Muscle layer of colon (tissue), 2 donors: ENCODE measurements around the gene ACADVL.

Experiments
- H3K27ac ChIP-seq: one replicate; pipeline ENCODE4 v1.7.0; 2013; ENCODE audit warnings: low read depth, mild to moderate bottlenecking, low read length, moderate library complexity
- H3K27me3 ChIP-seq, 2 donors: one replicate each; pipeline ENCODE4 v1.7.0; 2013; ENCODE audit warnings: low read length in 2 of 2, mild to moderate bottlenecking in 2 of 2; ENCODE audit not compliant: insufficient read depth in 2 of 2, control insufficient read depth in 1 of 2
- H3K36me3 ChIP-seq: one replicate; pipeline ENCODE4 v1.7.0; 2013; ENCODE audit warnings: mild to moderate bottlenecking, low read length; ENCODE audit not compliant: insufficient read depth
- H3K4me1 ChIP-seq: one replicate; pipeline ENCODE4 v1.7.0; 2013; ENCODE audit warnings: mild to moderate bottlenecking, low read length; ENCODE audit not compliant: insufficient read depth
- H3K4me3 ChIP-seq, 2 donors: one replicate each; pipeline ENCODE4 v1.7.0; 2013; ENCODE audit warnings: low read length in 2 of 2, low read depth in 1 of 2, mild to moderate bottlenecking in 1 of 2, moderate library complexity in 1 of 2
- H3K9ac ChIP-seq: one replicate; pipeline ENCODE4 v1.7.0; 2013; ENCODE audit warnings: low read length
- H3K9me3 ChIP-seq: one replicate; pipeline ENCODE4 v1.7.0; 2013; ENCODE audit warnings: mild to moderate bottlenecking, low read length
- donor health status: abdominal sarcoma.
- donor health status: Adenocarcinoma of cecum.

Gene ACADVL

DNA sequence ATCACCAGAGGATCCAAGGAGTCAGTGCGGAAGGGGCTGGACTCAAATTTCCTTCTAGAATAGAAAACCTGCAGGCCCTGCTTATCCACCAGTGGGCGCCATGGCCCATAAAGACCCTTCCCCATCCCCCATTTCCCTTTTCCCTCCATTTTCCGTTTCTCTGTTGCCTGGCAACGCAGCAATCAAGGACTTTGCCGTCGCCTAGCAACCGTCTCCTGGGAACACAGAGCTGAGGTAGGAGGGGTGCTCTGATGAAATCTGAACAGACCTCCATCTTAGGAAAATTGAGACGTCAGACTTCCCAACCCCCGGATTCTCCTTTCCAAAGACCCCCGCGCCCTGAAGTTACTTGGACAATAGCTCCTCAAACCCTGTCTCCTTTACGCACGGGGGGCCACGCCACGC lies 5.8 kb upstream of the ACADVL start:
- Histone ChIP-seq H3K36me3 (no peaks in the 10 kb centered on the region), H3K4me1 (peaks cover 45% of the 10 kb centered on the region), H3K27ac (no peak overlapping the region), H3K4me3 (peak overlapping the region; percentile 39 to 85), H3K27me3 (no peaks in the 10 kb centered on the region), H3K9me3 (no peaks in the 10 kb centered on the region), H3K9ac (no peak overlapping the region)

DNA sequence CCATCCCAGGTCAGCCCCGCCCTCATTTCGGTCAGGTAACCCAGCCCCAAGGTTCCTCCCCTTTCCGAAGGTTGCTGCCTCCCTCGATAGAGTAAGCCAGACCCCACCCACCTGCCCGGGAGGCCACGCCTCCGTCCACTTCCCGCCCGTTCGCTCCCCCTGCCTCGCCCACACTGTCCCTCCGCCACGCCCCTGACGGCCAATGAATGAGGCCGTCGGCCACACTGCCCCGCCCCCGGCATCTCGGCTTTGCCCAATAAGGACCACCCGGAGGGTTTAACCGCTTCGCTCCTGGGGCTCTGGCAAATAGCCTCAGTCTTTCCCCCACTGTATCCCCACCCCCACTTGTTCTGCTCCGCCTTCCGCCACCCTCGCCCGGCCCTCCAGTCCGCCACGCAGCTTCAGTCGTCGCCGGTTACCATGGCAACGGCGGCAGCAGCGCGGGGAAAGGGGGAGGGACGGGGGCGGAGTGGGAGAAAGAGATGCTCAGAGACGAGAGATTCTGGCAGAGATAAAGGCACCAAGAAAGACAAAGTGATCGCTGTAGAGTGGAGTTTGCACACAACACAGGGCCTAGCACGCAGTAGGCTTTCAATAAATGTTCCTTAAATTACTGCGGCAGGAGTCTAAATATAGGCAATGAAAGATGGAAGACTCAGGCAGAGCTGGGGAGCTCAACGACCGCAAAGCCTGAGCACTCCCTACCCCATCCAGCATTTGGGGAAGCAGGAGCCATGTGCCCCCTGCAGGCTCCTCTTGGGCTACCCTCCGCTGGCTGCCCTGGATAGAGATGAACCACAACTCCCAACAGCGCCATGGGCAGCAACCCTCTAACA lies 5.2 kb upstream of the ACADVL start:
- peaks cover 52% of the 10 kb centered on the region for H3K4me1 ChIP-seq
- H3K27ac ChIP-seq = peak overlapping the region; percentile 90
- no peaks in the 10 kb centered on the region for H3K36me3 ChIP-seq
- no peaks in the 10 kb centered on the region for H3K9me3 ChIP-seq
- no peak overlapping the region for H3K9ac ChIP-seq
- no peaks in the 10 kb centered on the region for H3K27me3 ChIP-seq
- peak overlapping the region; percentile 39 to 85 for H3K4me3 ChIP-seq

DNA sequence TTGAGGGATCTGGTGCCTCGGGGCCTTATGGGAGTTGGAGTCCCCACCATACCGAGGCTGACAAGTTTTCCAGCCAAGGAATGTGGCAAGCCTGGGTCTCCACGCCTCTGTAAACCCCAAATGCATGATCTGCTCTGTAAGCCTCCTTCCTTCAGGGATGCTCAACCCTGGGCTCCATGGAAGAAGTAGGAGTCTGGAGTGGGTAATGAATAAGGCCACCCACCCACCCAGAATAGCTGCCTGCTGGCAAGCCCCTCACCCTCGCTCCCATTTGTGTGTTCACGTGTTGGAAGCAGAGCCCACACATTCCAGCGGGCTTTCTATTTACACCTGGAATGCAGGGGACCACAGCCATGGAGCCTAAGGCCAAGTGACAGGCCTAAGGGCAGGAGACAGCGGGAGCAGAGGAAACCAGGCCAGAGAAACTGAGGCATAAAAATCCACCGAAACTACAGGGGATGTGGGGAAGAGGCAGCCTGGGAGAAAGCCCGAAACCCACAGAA lies 4.6 kb upstream of the ACADVL start:
- no peaks in the 10 kb centered on the region for H3K27me3 ChIP-seq
- peaks cover 53% of the 10 kb centered on the region for H3K4me1 ChIP-seq
- no peaks in the 10 kb centered on the region for H3K36me3 ChIP-seq
- H3K9me3 ChIP-seq = no peaks in the 10 kb centered on the region
- H3K4me3 ChIP-seq = peak overlapping the region in 1 of 2 donors; percentile 85
- H3K27ac ChIP-seq = peak overlapping the region; percentile 50
- H3K9ac ChIP-seq = no peak overlapping the region

DNA sequence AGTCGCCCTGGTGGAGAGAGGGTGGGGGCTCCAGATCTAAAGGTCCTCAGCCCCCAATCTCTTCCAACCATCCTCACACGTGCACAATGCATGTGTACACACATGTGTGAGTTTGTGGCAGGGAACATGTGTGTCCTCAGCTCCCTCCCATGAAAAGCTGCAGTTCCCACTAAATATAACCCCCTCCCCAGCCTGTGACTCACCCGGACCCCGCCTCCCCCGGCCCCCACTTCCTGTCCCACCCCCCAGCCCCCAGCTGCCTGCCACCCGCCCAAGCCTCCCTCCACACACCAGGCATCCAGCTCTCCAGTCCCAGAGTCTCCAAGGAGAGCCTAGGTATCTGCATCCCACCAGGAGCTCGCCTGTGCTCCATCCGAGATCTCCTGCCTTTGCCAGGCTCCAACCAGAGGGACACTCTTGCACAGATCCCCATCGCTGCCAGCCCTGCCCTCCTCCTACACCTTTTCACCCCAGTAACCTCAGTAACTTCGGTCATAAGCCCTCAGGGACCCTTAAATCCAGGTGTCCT lies 4.0 kb upstream of the ACADVL start:
- peaks cover 58% of the 10 kb centered on the region for H3K4me1 ChIP-seq
- H3K36me3 ChIP-seq = no peaks in the 10 kb centered on the region
- no peaks in the 10 kb centered on the region for H3K9me3 ChIP-seq
- peak overlapping the region; percentile 61 for H3K9ac ChIP-seq
- H3K27ac ChIP-seq = peak overlapping the region; percentile 61
- H3K27me3 ChIP-seq = no peaks in the 10 kb centered on the region
- peak overlapping the region in 1 of 2 donors; percentile 85 for H3K4me3 ChIP-seq

DNA sequence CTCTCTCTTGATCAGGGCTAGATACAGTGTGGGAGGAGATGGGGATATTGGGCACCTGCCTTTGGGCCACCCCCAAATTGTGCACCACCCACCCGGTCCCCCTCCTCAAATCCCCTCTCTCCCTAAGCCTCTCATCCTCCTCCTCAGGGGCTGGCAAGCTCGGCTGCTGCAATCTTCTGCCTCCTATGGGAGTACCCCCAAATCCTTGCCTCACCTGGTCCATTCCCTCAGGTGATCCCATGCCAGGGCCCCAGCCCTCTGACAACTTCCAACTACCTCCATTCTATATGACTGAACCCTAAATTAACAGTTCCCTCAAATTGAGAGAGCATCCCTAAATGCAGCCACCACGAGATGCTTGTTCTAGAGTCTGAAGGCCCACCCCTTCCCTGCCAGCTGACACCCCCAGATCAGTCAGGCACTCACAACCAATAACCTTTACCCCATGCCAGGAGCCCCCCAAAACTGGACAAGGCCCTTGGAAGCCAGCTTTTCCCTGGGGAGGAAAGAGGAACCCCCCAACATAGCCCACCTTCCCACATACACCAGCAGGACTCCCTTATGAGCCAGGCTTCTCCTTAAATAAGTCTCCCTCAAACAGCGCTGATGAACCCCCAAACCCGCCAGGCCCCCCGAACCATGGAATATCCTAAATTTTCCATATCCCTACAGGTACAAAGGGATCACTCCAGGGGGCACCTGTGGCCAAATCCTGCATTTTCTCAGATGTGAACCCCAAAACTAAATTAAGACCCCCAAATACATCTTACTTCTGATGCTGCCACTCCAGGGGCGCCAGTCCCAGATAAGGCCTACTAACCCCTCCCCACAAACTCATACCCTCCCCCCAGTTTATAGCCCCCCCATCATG lies 3.3 kb upstream of the ACADVL start:
- peak overlapping the region; percentile 83 for H3K27ac ChIP-seq
- peak overlapping the region; percentile 61 for H3K9ac ChIP-seq
- H3K9me3 ChIP-seq = no peaks in the 10 kb centered on the region
- no peaks in the 10 kb centered on the region for H3K27me3 ChIP-seq
- peaks cover 6% of the 10 kb centered on the region for H3K36me3 ChIP-seq
- peak overlapping the region; percentile 53 to 66 for H3K4me3 ChIP-seq
- peaks cover 65% of the 10 kb centered on the region for H3K4me1 ChIP-seq

DNA sequence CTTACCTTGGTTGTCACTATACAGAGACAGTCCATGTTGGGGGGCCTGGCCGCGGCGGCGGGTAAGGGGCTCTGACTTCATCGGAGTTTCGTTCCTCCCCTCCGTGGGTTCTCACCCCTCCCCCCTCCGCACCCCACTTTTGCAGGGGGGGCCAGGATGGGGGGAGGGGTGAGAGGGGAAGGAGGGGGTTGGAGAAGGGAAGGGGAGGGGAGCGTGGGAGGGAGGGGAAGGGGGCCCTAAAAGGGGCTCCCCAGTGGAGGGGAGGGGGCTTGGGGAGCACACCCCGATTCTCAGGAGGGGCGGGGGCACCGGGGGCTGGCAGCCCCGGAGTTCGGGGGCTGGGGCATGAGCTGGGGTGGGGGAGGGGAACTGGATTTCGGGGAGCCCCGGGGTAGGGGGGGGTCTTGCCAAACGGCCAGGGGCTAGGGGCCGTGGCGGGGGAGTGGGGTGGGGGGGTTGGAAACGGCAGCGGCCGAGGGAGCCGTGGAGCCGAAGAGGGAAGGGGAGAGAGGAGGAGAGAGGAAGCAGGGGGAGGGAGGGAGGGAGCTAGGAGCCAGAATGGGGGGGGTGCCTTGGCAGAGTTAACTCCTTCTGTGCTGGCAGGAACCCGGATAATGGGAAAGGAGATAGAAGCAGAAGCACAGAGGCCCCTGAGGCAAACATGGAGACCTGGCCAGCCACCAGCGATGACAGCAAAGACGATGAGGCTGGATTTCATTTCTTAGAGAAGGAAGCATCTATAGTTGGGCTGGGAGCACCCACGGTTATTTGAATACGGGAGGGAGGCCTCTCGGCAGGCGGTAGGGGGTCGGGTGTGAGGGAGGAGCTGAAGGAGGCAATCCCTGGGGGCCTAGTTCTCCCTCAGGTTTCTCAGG lies 2.4 kb upstream of the ACADVL start:
- Histone ChIP-seq H3K4me1 (peaks cover 60% of the 10 kb centered on the region), H3K9me3 (no peaks in the 10 kb centered on the region), H3K4me3 (peak overlapping the region; percentile 66 to 79), H3K9ac (peak overlapping the region; percentile 86), H3K27ac (peak overlapping the region; percentile 83), H3K27me3 (no peaks in the 10 kb centered on the region), H3K36me3 (peaks cover 10% of the 10 kb centered on the region)

DNA sequence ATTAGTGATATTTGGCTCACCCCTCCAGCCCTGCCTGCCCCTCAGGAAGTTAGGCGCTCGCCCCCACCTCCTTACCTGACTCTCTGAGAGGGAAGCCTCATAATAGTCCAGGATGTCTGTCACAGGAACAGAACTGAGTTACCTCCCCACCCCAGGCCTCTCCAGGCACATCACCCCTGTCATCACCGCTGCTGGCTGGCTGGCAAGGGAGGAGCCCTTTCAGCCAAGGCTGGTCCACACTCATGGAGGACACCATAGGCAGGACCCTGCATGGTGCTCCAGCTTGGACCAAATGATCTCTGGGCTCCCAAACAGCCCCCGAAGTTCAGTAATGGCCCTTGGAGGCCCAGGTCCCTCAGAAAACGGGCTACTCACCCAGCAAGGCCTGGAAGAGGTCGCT lies 1.6 kb upstream of the ACADVL start:
- no peaks in the 10 kb centered on the region for H3K27me3 ChIP-seq
- peak overlapping the region; percentile 86 for H3K9ac ChIP-seq
- peaks cover 18% of the 10 kb centered on the region for H3K36me3 ChIP-seq
- peak overlapping the region in 1 of 2 donors; percentile 79 for H3K4me3 ChIP-seq
- H3K9me3 ChIP-seq = no peaks in the 10 kb centered on the region
- peaks cover 58% of the 10 kb centered on the region for H3K4me1 ChIP-seq
- H3K27ac ChIP-seq = peak overlapping the region; percentile 77

DNA sequence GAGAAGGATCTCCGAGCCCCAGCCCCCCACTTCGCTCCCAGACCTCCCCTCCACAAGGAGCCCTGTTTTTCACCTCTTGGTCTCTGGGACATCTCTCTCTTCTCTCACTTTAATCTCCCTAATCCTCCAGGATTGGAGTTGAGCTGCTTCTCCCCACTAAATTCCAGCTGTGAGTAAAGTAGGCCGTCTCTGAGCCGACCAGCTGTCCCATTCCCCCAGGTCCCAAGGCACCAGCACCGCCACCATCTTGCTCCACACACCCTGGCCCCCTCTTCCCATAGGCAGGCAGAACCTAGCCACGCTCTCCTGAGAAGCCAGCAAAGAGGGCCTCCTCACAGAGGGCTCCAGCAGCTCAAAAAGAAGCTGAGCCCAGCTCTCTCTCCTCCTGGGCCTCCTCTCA lies 980 bp upstream of the ACADVL start:
- Histone ChIP-seq H3K27ac (peak overlapping the region; percentile 95), H3K9ac (peak overlapping the region; percentile 88), H3K27me3 (no peaks in the 10 kb centered on the region), H3K9me3 (no peaks in the 10 kb centered on the region), H3K4me1 (peaks cover 53% of the 10 kb centered on the region), H3K36me3 (peaks cover 24% of the 10 kb centered on the region), H3K4me3 (peak overlapping the region in 1 of 2 donors; percentile 79)

DNA sequence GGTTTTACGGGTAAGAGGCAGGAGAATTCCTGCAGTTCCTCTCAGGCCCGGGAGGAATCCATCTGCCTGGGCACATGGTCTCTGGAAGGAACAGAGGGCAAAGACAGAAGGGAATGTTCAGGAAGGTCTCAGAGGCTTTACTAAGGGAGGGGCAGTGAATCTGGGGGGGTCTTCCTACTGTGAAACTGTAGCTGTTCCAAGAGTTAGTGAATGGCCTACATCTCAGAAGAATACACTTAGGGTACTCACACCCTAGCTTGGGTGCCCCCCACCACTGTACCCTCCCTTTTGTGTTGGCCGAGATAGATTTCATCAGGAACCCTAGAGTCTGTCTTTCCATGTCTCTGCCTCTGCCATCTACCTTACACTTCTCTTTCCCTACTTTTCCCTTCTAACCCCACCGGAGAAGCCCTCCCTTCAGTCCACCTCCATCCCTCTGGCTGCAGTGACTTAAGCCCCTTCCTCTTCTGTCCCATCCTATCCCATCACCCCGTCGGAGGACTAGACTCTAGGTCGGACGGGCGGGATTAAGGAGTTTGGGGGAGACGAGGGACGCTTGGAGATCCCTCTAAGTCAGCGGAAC lies 418 bp upstream of the ACADVL start:
- H3K9ac ChIP-seq = peak overlapping the region; percentile 88

DNA sequence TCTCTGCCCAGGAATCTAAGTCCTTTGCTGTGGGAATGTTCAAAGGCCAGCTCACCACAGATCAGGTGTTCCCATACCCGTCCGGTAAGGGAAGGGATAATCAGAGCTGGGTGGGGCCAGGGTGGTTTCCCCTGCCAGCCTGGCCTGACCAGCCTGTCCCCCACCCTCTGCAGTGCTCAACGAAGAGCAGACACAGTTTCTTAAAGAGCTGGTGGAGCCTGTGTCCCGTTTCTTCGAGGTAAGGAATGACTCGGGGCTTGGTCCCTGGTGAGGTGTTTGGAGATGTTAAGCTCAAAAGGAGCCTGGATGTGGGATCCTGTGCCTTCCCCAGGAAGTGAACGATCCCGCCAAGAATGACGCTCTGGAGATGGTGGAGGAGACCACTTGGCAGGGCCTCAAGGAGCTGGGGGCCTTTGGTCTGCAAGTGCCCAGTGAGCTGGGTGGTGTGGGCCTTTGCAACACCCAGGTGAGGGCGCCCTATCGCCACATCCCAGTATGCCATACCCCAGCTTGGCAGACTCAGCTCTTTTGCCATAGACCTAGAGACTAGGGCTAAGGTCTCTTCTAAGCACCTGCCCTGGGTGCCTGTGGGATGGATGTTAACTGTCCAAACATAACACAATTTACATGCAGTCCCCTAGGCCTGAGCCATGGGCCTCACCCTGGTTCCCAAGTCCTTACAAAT lies 997 bp downstream of the ACADVL start:
- H3K36me3 ChIP-seq = peaks cover 35% of the 10 kb centered on the region
- peak overlapping the region; percentile 88 for H3K9ac ChIP-seq
- peak overlapping the region; percentile 84 to 96 for H3K4me3 ChIP-seq
- H3K27ac ChIP-seq = peak overlapping the region; percentile 95
- no peaks in the 10 kb centered on the region for H3K9me3 ChIP-seq
- peaks cover 43% of the 10 kb centered on the region for H3K4me1 ChIP-seq
- no peaks in the 10 kb centered on the region for H3K27me3 ChIP-seq

More for the DNA sequence above, 418 bp upstream of the ACADVL start:
- Histone ChIP-seq H3K27ac (peak overlapping the region; percentile 95), H3K4me1 (peaks cover 49% of the 10 kb centered on the region), H3K27me3 (no peaks in the 10 kb centered on the region), H3K9me3 (no peaks in the 10 kb centered on the region), H3K36me3 (peaks cover 29% of the 10 kb centered on the region), H3K4me3 (peak overlapping the region; percentile 84 to 96)
